HCT116 (cell line): ENCODE data around the gene ASCL2. TPM values are rescaled to one million over a fixed set of nuclear protein-coding genes. Genes with fewer than 3 reads are reported as not detected.

ENCODE experiments used
- ATAC-seq: fragments of 200-7000 bp; cut with Tn5 transposase; 2 replicates; pipeline ENCODE4 v1.9.1; 2020; ENCODE audit warnings: mild to moderate bottlenecking, moderate library complexity
- BruUV-seq: library from RNA; stranded (reverse); fragments of 400-500 nt; replicated peaks from 2 replicates; lab custom pipeline; 2021; lab: Mats Ljungman, UMichigan
- CTCF ChIA-PET: fragments of 300-600 bp; sonication (Branson Sonifier 250); formaldehyde crosslinking; loops from one replicate; lab custom pipeline; 2021; ENCODE audit warnings: antibody characterized with exemption; lab: Charles Lee
- POLR2A ChIA-PET: fragments of 300-600, 350-600 bp; sonication (Branson Sonifier 250); formaldehyde crosslinking; loops from one replicate; lab custom pipeline; 2021; ENCODE audit warnings: antibody characterized with exemption; lab: Charles Lee
- RAD21 ChIA-PET, 2 experiments: fragments of 300-600 bp; sonication (Branson Sonifier 250); formaldehyde crosslinking; loops; one replicate each; lab custom pipeline; 2023; ENCODE audit warnings: low total read pairs in 2 of 2; ENCODE audit not compliant: uncharacterized antibody in 2 of 2, unreplicated experiment in 2 of 2, low non-redundant PET in 1 of 2; lab: Charles Lee
- DNase-seq: peaks from one replicate; pipeline ENCODE4 v3.0.0-alpha.2; 2010; ENCODE audit warnings: low read depth, low spot score
- H2AFZ ChIP-seq: fragments of 200-600 bp; shearing (Covaris generic), sonication (generic); 2 replicates; pipeline ENCODE4 v1.6.1; 2017; ENCODE audit warnings: low read depth, mixed run types, mixed read lengths, antibody characterized with exemption, low read length; ENCODE audit not compliant: poor library complexity, severe bottlenecking
- H3K27ac ChIP-seq: 2 replicates; pipeline ENCODE4 v1.5.1; 2012; ENCODE audit warnings: low read depth, low read length
- H3K27me3 ChIP-seq: fragments of 200-600 bp; sonication (generic); 2 replicates; pipeline ENCODE4 v1.6.1; 2016; ENCODE audit warnings: mixed run types, low read length, mixed read lengths; ENCODE audit not compliant: insufficient read depth
- H3K36me3 ChIP-seq, 2 experiments: fragments of 200-500 bp in 1 of 2; fragments of 200-600 bp in 1 of 2; sonication (Bioruptor generic) in 1 of 2; sonication (generic) in 1 of 2; 2 replicates each; pipeline versions ENCODE4 v1.5.1 to v1.6.1; 2014 to 2016; ENCODE audit warnings: low read length in 2 of 2, inconsistent platforms in 1 of 2, mixed read lengths in 1 of 2, mixed run types in 1 of 2; ENCODE audit not compliant: insufficient read depth in 2 of 2, control insufficient read depth in 1 of 2
- H3K4me1 ChIP-seq, 2 experiments: fragments of 200-600 bp in 1 of 2; sonication (generic) in 1 of 2; 2 replicates each; pipeline versions ENCODE4 v1.5.1 to v1.6.1; 2012 to 2017; ENCODE audit warnings: low read length in 2 of 2, inconsistent platforms in 1 of 2, mild to moderate bottlenecking in 1 of 2, mixed read lengths in 1 of 2, mixed run types in 1 of 2, moderate library complexity in 1 of 2; ENCODE audit not compliant: insufficient read depth in 2 of 2, control insufficient read depth in 1 of 2
- H3K4me2 ChIP-seq: fragments of 200-600 bp; sonication (generic); 2 replicates; pipeline ENCODE4 v1.6.1; 2017; ENCODE audit warnings: mixed run types, low read length, mixed read lengths
- H3K4me3 ChIP-seq, 2 experiments: fragments of 200-600 bp in 1 of 2; sonication (generic) in 1 of 2; replicated peaks in 1 of 2; 2 replicates each; pipeline ENCODE4 v1.5.1; 2011 to 2016; ENCODE audit warnings: low read length in 2 of 2, control low read depth in 1 of 2, low read depth in 1 of 2, mild to moderate bottlenecking in 1 of 2, mixed read lengths in 1 of 2, mixed run types in 1 of 2
- H3K79me2 ChIP-seq: fragments of 200-600 bp; sonication (generic); 2 replicates; pipeline ENCODE4 v1.6.1; 2017; ENCODE audit warnings: mild to moderate bottlenecking, mixed run types, low read length, moderate library complexity, mixed read lengths; ENCODE audit not compliant: insufficient read depth
- H3K9ac ChIP-seq: fragments of 200-600 bp; sonication (generic); 2 replicates; pipeline ENCODE4 v1.6.1; 2016; ENCODE audit warnings: low read length, mixed read lengths
- H3K9me2 ChIP-seq: fragments of 200-600 bp; sonication (generic), shearing (Covaris generic); 2 replicates; pipeline ENCODE4 v1.6.1; 2017; ENCODE audit warnings: mixed run types, mild to moderate bottlenecking, moderate library complexity; ENCODE audit not compliant: insufficient read depth
- H3K9me3 ChIP-seq, 2 experiments: fragments of 200-500 bp in 1 of 2; fragments of 200-600 bp in 1 of 2; sonication (Bioruptor generic) in 1 of 2; sonication (generic) in 1 of 2; 2 replicates each; pipeline ENCODE4 v1.6.1; 2014 to 2017; ENCODE audit warnings: low read length in 2 of 2, mixed read lengths in 2 of 2, inconsistent platforms in 1 of 2, low read depth in 1 of 2, mild to moderate bottlenecking in 1 of 2, mixed run types in 1 of 2, moderate library complexity in 1 of 2; ENCODE audit not compliant: control insufficient read depth in 1 of 2, insufficient read depth in 1 of 2
- H4K20me1 ChIP-seq: fragments of 200-600 bp; sonication (generic), shearing (Covaris generic); 2 replicates; pipeline ENCODE4 v1.6.1; 2017; ENCODE audit warnings: mixed run types, mild to moderate bottlenecking, moderate library complexity; ENCODE audit not compliant: insufficient read depth
- EGR1 ChIP-seq: IDR thresholded peaks from 2 replicates; pipeline ENCODE4 v1.6.1; 2012; ENCODE audit warnings: low read depth
- EZH2phosphoT487 ChIP-seq: fragments of 200-600 bp; IDR thresholded peaks from 2 replicates; pipeline ENCODE4 v1.6.1; 2018; ENCODE audit warnings: antibody characterized with exemption, borderline replicate concordance
- FOSL1 ChIP-seq: IDR thresholded peaks from 2 replicates; pipeline ENCODE4 v1.6.1; 2012; ENCODE audit warnings: low read depth
- JUND ChIP-seq: IDR thresholded peaks from 2 replicates; pipeline ENCODE4 v1.6.1; 2012
- POLR2AphosphoS5 ChIP-seq: IDR thresholded peaks from 2 replicates; pipeline ENCODE4 v1.6.1; 2011; ENCODE audit warnings: mild to moderate bottlenecking, low read depth, low read length, moderate library complexity
- RAD21 ChIP-seq: IDR thresholded peaks from 2 replicates; pipeline ENCODE4 v1.6.1; 2012; ENCODE audit warnings: low read depth, mild to moderate bottlenecking
- SIN3A ChIP-seq: IDR thresholded peaks from 2 replicates; pipeline ENCODE4 v1.6.1; 2012; ENCODE audit warnings: low read depth
- SP1 ChIP-seq: IDR thresholded peaks from 2 replicates; pipeline ENCODE4 v1.6.1; 2012; ENCODE audit warnings: low read depth
- YY1 ChIP-seq: IDR thresholded peaks from 2 replicates; pipeline ENCODE4 v1.6.1; 2011; ENCODE audit warnings: low read length, low read depth, moderate library complexity, mild to moderate bottlenecking; ENCODE audit not compliant: insufficient replicate concordance; ENCODE audit errors: extremely low read depth
- ZNF274 ChIP-seq: fragments of 200-500 bp; sonication (Bioruptor generic); IDR thresholded peaks from 2 replicates; pipeline ENCODE4 v1.6.1; 2014; ENCODE audit warnings: mild to moderate bottlenecking, low read depth, low read length, inconsistent platforms
- intact Hi-C: fragments of 100-400 bp; cut with micrococcal nuclease; formaldehyde crosslinking; loops from 2 replicates; pipeline ENCODE4 v1.10.0; 2022
- total RNA-seq: library from RNA; stranded (reverse); gene quantifications from one replicate; pipeline ENCODE4 v1.2.1, GENCODE V29; 2021; ENCODE audit not compliant: unreplicated experiment
- TF ChIP-seq, protein P1 (sequence below), 3 experiments: fragments of 200-600 bp in 1 of 3; sonication (generic) in 1 of 3; IDR thresholded peaks in 2 of 3; conservative IDR thresholded peaks in 1 of 3; 2 replicates each; pipeline ENCODE4 v1.5.1; 2012 to 2017; ENCODE audit warnings: low read depth in 2 of 3, low read length in 2 of 3, antibody characterized with exemption in 1 of 3, borderline replicate concordance in 1 of 3, control low read depth in 1 of 3, mild to moderate bottlenecking in 1 of 3, mixed read lengths in 1 of 3, mixed run types in 1 of 3, moderate library complexity in 1 of 3; ENCODE audit not compliant: insufficient read depth in 1 of 3

The ASCL2 gene
- total RNA-seq, 1 experiment from 2014 or later: not detected

DNA sequence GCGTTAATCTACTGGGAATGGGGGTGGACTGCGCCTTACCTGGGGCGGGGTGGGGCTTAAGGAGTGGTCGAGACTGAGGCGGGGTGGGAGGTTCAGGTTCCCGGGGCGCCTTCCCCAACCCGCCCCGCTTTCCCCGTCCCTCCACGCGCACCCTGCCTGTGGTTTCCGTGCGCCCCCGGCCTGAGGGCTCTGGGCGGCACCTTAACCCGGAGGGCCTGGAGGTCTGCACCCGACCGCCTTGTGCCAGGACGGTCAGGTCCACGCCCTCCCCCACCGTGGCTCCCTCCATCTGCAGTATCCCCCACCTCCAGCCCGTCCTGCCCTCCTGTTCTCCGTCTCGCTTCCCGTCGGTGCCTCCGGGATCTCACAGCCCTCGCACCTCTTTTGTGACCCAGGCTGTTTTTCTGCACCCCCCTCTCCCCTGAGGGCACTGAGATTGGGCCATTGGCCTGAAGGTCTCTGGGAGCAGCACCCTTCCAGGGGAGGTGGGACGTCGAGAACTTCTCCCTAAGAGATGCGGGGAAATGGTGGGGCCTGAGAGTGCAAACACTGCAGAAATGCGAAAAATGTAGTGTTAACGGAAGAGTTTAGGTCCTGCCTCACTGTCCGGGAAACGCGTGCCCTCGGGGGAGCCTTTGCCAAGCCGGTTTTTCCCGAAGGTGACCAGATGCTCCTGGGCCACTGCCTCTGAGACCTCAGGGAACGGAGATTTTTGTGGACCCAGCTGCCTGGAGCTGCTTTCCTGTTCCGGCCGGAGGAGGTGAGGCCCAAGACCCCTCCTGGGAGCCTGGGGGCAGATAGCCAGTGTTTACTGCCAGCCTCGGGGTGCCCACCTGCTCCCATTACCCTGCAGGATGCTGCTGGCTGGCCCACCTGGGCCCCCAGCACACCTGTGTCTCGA lies 1.2 kb upstream of the ASCL2 start:
- BruUV-seq: no TSS peak
- CTCF ChIA-PET: no interaction called here

More for the DNA sequence above, 1.2 kb upstream of the ASCL2 start:
- H3K4me2 ChIP-seq: no peak overlapping the region
- H2AFZ ChIP-seq: no peak overlapping the region
- H4K20me1 ChIP-seq: no peaks in the 10 kb centered on the region
- H3K9ac ChIP-seq: no peak overlapping the region
- no peak for DNase-seq
- no peaks in the 10 kb centered on the region for H3K36me3 ChIP-seq
- no peak for ATAC-seq
- RAD21 ChIA-PET: no interaction called here
- peaks cover 0 to 12% of the 10 kb centered on the region in 2 experiments; a peak in 2 of 4 replicates for H3K4me1 ChIP-seq
- no peak overlapping the region for H3K27ac ChIP-seq
- no peak overlapping the region for H3K4me3 ChIP-seq
- no peaks in the 10 kb centered on the region for H3K9me2 ChIP-seq
- no peaks in the 10 kb centered on the region for H3K9me3 ChIP-seq
- intact Hi-C loops: no loop called here
- TF ChIP-seq SIN3A: no peak
- TF ChIP-seq YY1: no peak
- no peak for TF ChIP-seq EGR1
- no peak for TF ChIP-seq FOSL1
- TF ChIP-seq, protein P1, sequence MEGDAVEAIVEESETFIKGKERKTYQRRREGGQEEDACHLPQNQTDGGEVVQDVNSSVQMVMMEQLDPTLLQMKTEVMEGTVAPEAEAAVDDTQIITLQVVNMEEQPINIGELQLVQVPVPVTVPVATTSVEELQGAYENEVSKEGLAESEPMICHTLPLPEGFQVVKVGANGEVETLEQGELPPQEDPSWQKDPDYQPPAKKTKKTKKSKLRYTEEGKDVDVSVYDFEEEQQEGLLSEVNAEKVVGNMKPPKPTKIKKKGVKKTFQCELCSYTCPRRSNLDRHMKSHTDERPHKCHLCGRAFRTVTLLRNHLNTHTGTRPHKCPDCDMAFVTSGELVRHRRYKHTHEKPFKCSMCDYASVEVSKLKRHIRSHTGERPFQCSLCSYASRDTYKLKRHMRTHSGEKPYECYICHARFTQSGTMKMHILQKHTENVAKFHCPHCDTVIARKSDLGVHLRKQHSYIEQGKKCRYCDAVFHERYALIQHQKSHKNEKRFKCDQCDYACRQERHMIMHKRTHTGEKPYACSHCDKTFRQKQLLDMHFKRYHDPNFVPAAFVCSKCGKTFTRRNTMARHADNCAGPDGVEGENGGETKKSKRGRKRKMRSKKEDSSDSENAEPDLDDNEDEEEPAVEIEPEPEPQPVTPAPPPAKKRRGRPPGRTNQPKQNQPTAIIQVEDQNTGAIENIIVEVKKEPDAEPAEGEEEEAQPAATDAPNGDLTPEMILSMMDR (IDR thresholded peaks at IDR 0.05 in 2 of 3, conservative IDR thresholded peaks at IDR 0.05 in 1 of 3; ENCODE audit: borderline replicate concordance in 1 of 3, insufficient read depth in 1 of 3, low read depth in 2 of 3, low read length in 2 of 3): no peak
- TF ChIP-seq ZNF274: no peak
- TF ChIP-seq POLR2AphosphoS5: no peak
- no peak for TF ChIP-seq RAD21
- TF ChIP-seq EZH2phosphoT487: no peak
- TF ChIP-seq SP1: no peak
- TF ChIP-seq JUND: no peak
- H3K79me2 ChIP-seq: no peaks in the 10 kb centered on the region
- H3K27me3 ChIP-seq: no peaks in the 10 kb centered on the region
- POLR2A ChIA-PET: no interaction called here
